Adrenal gland (tissue), 12 donors: ENCODE data around the gene NSMF. TPM values are rescaled to one million over a fixed set of nuclear protein-coding genes. Genes with fewer than 3 reads are reported as not detected.
"Not testable (repeated sequence)": the region's sequence is repeated elsewhere in the genome, so short reads cannot be mapped to it uniquely, and the experiment has no call there.

Experiments used
- DNase-seq, 7 donors: peaks; one replicate each; pipeline ENCODE4 v3.0.0-alpha.2; 2019 to 2020
- H3K27ac ChIP-seq, 5 donors: fragments of 200-600 bp; sonication (generic) in 4 of 5; 1 replicate in 3 of 5; 2 replicates in 2 of 5; pipeline versions ENCODE4 v1.5.1 to v1.8.0; 2016 to 2020; ENCODE audit warnings: mild to moderate bottlenecking in 1 of 5
- H3K27me3 ChIP-seq: fragments of 200-600 bp; 2 replicates; pipeline ENCODE4 v1.8.0; 2021
- H3K36me3 ChIP-seq, 2 donors: fragments of 200-600 bp; replicated peaks in 1 of 2; 1 replicate in 1 of 2; 2 replicates in 1 of 2; pipeline versions ENCODE4 v1.5.1 to v1.8.0; 2018 to 2022
- H3K4me1 ChIP-seq, 2 donors: fragments of 200-600 bp; replicated peaks in 1 of 2; 1 replicate in 1 of 2; 2 replicates in 1 of 2; pipeline versions ENCODE4 v1.5.1 to v1.8.0; 2018 to 2021
- H3K4me3 ChIP-seq, 4 donors: fragments of 200-600 bp; sonication (generic) in 3 of 4; one replicate each; pipeline ENCODE4 v1.5.1; 2016 to 2018
- H3K9me3 ChIP-seq, 3 donors: fragments of 200-600 bp; sonication (generic) in 1 of 3; replicated peaks in 1 of 3; 1 replicate in 2 of 3; 2 replicates in 1 of 3; pipeline versions ENCODE4 v1.5.1 to v1.8.0; 2016 to 2021
- CTCF ChIP-seq, 6 experiments: fragments of 450-650 bp in 4 of 6; fragments of 200-600 bp in 2 of 6; sonication (generic) in 1 of 6; IDR thresholded peaks; 1 replicate in 5 of 6; 2 replicates in 1 of 6; pipeline versions ENCODE4 v1.5.1 to v1.8.0; 2016 to 2021; ENCODE audit warnings: antibody characterized with exemption in 6 of 6, mild to moderate bottlenecking in 2 of 6, moderate library complexity in 1 of 6
- POLR2A ChIP-seq, 2 donors: fragments of 450-650 bp; IDR thresholded peaks; one replicate each; pipeline ENCODE4 v1.6.1; 2017; ENCODE audit warnings: antibody characterized with exemption in 2 of 2, mild to moderate bottlenecking in 2 of 2, moderate library complexity in 1 of 2
- WGBS, 4 donors: extraction: QIAGEN DNeasy Blood & Tissue Kit in 2 of 4; methylation state at CpG; one replicate each; pipeline versions ENCODE4 v1.1.5 to v1.1.7; 2013 to 2017; 5-methylcytosine and 5-hydroxymethylcytosine counted together
- intact Hi-C, 2 donors: fragments of 100-400 bp; cut with DNase I; formaldehyde crosslinking; loops; one replicate each; pipeline versions ENCODE4 v1.14.1 to v1.15.0; 2022 to 2023
- polyA plus RNA-seq, 3 donors: library from polyadenylated mRNA; stranded (reverse); fragments of 200-250 nt in 2 of 3; fragments of 350-450 nt in 1 of 3; fragmentation: Illumina TruSeq in 1 of 3; extraction: RNeasy Lipid Tissue Mini Kit (QIAGEN cat#74804) in 1 of 3; gene quantifications; one replicate each; pipeline ENCODE4 v1.2.3, GENCODE V29; 2013 to 2014
- total RNA-seq, 9 donors: library from RNA; depleted of rRNA in 4 of 9; stranded (reverse); fragments of >200 nt in 4 of 9; fragments of 120-200 nt in 1 of 9; fragmentation: NEBNext Ultra II Directional in 1 of 9; extraction: Animal tissue kit (Norgen Biotek cat#: 25700) in 1 of 9; gene quantifications; one replicate each; pipeline versions ENCODE4 v1.1.0 to v1.2.4, GENCODE V29; 2013 to 2023
- donor health status: healthy with polysubstance abuse.
- donor health status: Bipolar disorder and iron deficiency.
- donor health status: DM: yes; HTN: yes; CAD: no.
- donor health status: DM: no; HTN: no; CAD: no.
- donor health status: DM: no; HTN: no; CAD: no.
- donor health status: DM: yes; HTN: yes; CAD: no.

NSMF gene
- total and polyA plus RNA-seq, 12 donors, result 8.7 to 118 (median 25.9) TPM

GRCh38 chr9:137410891-137411249 lies 48.3 kb downstream of the NSMF start:
- Histone ChIP-seq H3K9me3 (no peaks in the 10 kb centered on the region), H3K27ac (no peak overlapping the region), H3K36me3 (no peaks in the 10 kb centered on the region), H3K4me1 (peaks cover 28 to 32% of the 10 kb centered on the region in 2 donors), H3K27me3 (no peaks in the 10 kb centered on the region), H3K4me3 (peak overlapping the region in 1 of 4 donors; percentile 22)
- TF ChIP-seq POLR2A (IDR thresholded peaks at IDR 0.05), result no peak
- DNase-seq, result no peak
- WGBS, 4 donors, result 79 to 92% (median 86%) methylated on average over 6 to 15 of the region's 15 CpGs
- intact Hi-C loops, result no loop called here

DNA sequence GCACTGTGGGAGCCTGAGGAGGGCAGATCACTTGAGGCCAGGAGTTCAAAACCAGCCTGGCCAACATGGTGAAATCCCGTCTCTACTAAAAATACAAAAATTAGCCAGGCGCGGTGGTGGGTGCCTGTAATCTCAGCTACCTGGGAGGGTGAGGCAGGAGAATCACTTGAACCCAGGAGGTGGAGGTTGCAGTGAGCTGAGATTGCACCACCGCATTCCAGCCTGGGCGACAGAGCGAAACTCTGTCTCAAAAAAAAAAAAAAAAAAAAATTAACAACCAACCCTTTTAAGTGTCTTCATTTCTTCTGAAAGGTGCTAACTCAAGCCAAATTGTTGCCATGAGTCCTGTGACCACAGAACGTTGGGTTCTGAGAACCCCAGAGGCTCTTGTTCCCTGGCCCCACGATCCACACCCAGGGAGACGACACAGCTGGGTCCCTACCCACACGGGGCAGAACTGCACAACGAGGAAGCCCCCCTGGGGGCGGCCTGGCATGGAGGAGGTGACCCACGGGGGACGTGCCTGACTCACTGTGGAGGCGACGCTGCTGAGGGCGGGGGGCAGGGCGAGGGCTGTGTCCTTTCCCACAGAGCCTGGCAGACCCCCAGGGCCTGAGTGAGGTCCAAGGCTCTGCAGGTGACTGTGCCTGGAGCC lies 48.8 kb downstream of the NSMF start:
- DNase-seq, H3K36me3 ChIP-seq, H3K4me3 ChIP-seq, H3K27ac ChIP-seq, intact Hi-C loops, H3K27me3 ChIP-seq, H3K9me3 ChIP-seq: not testable (repeated sequence)
- peaks cover 28 to 32% of the 10 kb centered on the region in 2 donors for H3K4me1 ChIP-seq
- WGBS, 4 donors, result 81 to 93% (median 86%) methylated on average over 10 to 18 of the region's 18 CpGs

- no peak overlapping the region for H3K4me3 ChIP-seq
- H3K27ac ChIP-seq, result no peak overlapping the region
- no peaks in the 10 kb centered on the region for H3K9me3 ChIP-seq
- no peak for TF ChIP-seq CTCF (IDR thresholded peaks at IDR 0.05)
- no peak for TF ChIP-seq POLR2A (IDR thresholded peaks at IDR 0.05)
- no peaks in the 10 kb centered on the region for H3K36me3 ChIP-seq
- H3K27me3 ChIP-seq, result no peaks in the 10 kb centered on the region
- intact Hi-C loops, result loop anchor here in 1 of 2 donors (5.0 kb wide), 1 partner anchor 112 kb away; no protein-coding TSS in a partner anchor
- peaks cover 28 to 32% of the 10 kb centered on the region in 2 donors for H3K4me1 ChIP-seq
- no peak for DNase-seq
- 87 to 96% (median 91%) methylated on average over 5 to 11 of the region's 11 CpGs for WGBS, 4 donors
These were observed 49.6 kb downstream of the NSMF start for GRCh38 chr9:137409515-137409914.

- H3K27me3 ChIP-seq, result no peaks in the 10 kb centered on the region
- H3K36me3 ChIP-seq, result no peaks in the 10 kb centered on the region
- no peaks in the 10 kb centered on the region for H3K9me3 ChIP-seq
- H3K27ac ChIP-seq, result no peak overlapping the region
- no peak overlapping the region for H3K4me3 ChIP-seq
- TF ChIP-seq CTCF (IDR thresholded peaks at IDR 0.05) (no peak), POLR2A (IDR thresholded peaks at IDR 0.05) (no peak)
- no peak for DNase-seq
- intact Hi-C loops, result loop anchor here in 1 of 2 donors (5.0 kb wide), 1 partner anchor 112 kb away; no protein-coding TSS in a partner anchor
- WGBS, 4 donors, result 92 to 95% (median 94%) methylated on average over 19 to 24 of the region's 24 CpGs
- H3K4me1 ChIP-seq, result peaks cover 28 to 32% of the 10 kb centered on the region in 2 donors
These were observed 50.3 kb downstream of the NSMF start for GRCh38 chr9:137408651-137409405.

DNA sequence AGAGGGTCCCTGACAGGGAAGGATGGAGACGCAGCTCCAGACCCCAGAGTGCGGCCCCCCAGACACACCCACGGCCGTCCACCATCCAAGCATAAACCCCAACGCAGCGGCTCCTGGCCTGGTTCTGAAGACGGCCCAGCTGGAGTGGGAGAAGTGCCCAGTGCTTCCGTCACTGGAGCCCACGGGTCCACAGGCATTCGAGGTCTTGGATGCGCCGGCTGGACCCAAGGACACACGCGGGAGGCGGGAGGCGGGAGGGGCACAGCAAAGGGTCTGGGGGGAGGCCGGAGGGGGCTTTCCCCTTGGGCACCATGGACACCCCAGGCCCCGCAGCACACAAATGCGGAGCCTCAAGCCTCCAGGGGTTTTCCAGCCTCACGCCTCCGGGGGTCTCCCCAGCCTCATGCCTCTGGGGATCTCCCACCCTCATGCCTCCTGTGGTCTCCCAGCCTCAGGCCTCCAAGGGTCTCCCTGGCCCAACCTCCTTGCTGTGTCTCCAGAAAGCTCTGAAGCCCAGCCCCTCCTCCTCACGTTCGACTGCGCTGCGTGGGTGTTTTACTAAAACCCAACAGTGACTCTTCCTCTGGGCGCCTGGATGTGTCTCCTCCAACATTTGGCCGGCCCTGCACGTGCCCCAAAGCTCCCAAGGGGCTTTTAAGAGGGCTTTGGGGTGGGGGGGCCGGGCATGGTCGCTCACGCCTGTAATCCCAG lies 51.4 kb downstream of the NSMF start:
- Histone ChIP-seq H3K36me3 (no peaks in the 10 kb centered on the region), H3K27ac (peak overlapping the region in 2 of 5 donors; percentile 11 to 26), H3K9me3 (no peaks in the 10 kb centered on the region), H3K27me3 (no peaks in the 10 kb centered on the region), H3K4me1 (peaks cover 28 to 31% of the 10 kb centered on the region in 2 donors), H3K4me3 (peak overlapping the region in 2 of 4 donors; percentile 10 to 54)
- TF ChIP-seq CTCF (IDR thresholded peaks at IDR 0.05) (no peak), POLR2A (IDR thresholded peaks at IDR 0.05) (peak in 1 of 2 donors; percentile 30)
- WGBS, 4 donors, result 39 to 97% (median 64%) methylated on average over 10 to 31 of the region's 31 CpGs
- intact Hi-C loops, result loop anchor here (2.0 to 5.0 kb wide), 2 partner anchors 110 to 111 kb away; no protein-coding TSS in a partner anchor
- DNase-seq, result peak in 5 of 7 donors; percentile 56 to 78 (median 64)
